HG02798 (cell line): Measurements from ENCODE around the gene COL1A1.

ENCODE experiments used
- ATAC-seq: cut with Tn5 transposase; IDR thresholded peaks from one replicate; pipeline ENCODE4 v1.9.1; 2021; ENCODE audit warnings: mild to moderate bottlenecking; ENCODE audit not compliant: unreplicated experiment, poor library complexity

COL1A1 gene

GRCh38 chr17:50188531-50188920 lies 12.9 kb downstream of the COL1A1 start:
- ATAC-seq, result no peak

- no peak for ATAC-seq
Measured at GRCh38 chr17:50187751-50188530, 13.5 kb downstream of the COL1A1 start.

DNA sequence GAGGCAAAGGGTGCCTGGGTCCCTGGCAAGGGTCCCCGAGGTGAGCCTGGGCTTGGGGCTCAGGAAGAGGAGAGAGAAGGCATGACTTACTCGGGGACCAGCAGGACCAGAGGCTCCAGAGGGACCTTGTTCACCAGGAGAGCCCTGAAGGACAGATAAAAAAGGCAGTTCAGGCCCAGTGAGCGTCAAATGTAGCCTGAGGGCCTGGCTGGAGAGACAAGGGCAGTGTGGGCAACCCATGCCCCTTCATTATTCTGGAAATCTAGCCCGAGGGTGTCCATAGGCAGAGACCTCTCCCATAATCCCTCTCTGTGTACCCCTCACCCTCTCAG lies 14.1 kb downstream of the COL1A1 start:
- no peak for ATAC-seq

DNA sequence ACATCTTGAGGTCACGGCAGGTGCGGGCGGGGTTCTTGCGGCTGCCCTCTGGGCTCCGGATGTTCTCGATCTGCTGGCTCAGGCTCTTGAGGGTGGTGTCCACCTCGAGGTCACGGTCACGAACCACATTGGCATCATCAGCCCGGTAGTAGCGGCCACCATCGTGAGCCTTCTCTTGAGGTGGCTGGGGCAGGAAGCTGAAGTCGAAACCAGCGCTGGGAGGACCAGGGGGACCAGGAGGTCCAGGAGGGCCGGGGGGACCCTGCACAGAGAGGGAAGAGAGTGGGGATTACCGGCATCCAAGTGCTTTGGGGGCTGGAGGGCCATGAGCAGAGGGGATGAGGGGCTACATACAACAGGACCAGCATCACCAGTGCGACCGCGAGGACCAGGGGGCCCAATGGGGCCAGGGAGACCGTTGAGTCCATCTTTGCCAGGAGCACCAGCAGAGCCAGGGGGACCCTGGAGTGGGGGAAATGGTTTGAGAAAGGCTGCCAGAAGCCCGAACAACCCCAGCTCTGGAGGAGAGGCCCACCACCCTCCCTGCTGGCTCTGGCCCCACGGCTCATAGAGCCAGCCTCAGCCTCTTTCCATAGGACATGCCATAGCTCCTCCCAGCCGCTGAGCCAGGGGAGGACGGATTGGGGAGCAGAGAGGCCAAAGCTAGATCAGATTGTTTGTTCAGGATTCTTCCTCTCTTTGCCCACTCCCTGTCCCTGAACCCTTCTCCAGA lies 14.6 kb downstream of the COL1A1 start:
- ATAC-seq, result no peak

DNA sequence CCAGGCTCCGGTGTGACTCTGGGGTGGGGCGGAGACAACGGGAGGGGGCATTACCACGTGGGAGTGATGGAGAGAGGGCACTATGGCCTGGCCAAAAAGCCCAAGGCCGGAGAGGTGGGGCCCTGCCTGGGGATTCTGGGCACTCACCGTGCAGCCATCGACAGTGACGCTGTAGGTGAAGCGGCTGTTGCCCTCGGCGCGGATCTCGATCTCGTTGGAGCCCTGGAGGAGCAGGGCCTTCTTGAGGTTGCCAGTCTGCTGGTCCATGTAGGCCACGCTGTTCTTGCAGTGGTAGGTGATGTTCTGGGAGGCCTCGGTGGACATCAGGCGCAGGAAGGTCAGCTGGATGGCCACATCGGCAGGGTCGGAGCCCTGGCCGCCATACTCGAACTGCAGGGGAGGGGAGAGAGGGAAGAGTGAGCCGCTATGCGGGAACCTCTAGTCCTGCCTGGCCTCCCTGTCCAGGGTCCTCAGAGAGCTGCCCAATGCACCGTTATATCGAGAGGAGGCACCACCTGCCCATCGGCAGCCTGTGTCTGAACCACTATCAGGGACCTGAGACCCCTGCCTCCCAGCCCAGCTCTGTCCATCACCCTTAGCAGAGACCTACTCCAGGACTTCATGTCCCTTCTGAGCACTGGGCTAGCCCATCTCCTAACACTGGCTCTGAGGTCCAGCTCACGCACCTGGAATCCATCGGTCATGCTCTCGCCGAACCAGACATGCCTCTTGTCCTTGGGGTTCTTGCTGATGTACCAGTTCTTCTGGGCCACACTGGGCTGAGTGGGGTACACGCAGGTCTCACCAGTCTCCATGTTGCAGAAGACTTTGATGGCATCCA lies 15.6 kb downstream of the COL1A1 start:
- ATAC-seq, result no peak

DNA sequence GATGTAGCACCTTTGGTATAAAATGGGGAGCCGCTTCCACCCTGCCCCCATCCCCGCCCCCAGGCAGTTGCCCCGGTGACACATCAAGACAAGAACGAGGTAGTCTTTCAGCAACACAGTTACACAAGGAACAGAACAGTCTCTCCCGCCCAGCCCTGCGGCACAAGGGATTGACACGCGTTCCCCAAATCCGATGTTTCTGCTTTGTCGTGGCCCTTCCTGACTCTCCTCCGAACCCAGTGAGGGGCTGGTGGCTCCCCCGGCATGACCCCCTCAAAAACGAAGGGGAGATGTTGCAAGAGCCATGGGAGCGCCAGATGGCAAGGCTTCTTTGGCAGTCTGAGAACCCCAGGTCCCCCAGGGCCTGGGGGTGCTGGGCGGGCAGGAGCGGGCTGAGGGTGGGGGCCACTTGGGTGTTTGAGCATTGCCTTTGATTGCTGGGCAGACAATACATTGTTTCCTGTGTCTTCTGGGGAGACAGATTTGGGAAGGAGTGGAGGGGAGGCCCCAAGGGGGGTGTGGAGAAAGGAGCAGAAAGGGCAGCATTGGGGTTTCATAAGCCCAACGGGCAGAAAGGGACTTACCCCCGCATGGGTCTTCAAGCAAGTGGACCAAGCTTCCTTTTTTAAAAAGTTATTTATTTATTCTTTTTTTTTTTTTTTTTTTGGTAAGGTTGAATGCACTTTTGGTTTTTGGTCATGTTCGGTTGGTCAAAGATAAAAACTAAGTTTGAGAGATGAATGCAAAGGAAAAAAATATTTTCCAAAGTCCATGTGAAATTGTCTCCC lies 16.6 kb downstream of the COL1A1 start:
- no peak for ATAC-seq

GRCh38 chr17:50184064-50184463 lies 17.4 kb downstream of the COL1A1 start:
- ATAC-seq, result no peak

DNA sequence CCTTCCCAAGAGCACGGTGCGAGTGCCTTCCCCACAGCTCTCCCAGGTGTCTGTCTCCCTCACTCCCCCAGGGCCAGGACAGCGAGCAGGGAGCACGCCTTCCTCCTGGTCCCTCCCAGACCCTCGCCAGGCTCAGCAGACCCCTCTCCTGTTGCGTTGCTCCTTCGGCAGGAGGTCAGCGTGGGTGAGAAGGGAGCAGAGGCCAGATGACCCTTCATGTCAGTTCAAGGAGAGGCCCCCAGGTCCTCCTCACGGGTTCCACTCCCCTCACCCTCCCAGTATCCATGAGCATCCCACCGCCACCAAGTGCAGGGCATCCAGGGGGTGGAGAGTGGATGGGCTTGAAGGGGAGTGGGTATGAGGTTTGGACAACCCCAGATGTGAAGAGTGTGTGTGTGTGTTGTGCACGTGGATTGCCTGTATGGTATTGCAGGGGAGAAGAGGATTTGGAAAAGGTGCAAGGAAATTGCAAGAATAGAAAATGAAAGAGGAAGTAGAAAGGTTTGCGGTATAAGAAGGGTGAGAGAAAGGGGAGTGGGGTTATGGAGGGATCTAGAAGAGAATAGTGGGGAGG lies 17.9 kb downstream of the COL1A1 start:
- ATAC-seq, result no peak

DNA sequence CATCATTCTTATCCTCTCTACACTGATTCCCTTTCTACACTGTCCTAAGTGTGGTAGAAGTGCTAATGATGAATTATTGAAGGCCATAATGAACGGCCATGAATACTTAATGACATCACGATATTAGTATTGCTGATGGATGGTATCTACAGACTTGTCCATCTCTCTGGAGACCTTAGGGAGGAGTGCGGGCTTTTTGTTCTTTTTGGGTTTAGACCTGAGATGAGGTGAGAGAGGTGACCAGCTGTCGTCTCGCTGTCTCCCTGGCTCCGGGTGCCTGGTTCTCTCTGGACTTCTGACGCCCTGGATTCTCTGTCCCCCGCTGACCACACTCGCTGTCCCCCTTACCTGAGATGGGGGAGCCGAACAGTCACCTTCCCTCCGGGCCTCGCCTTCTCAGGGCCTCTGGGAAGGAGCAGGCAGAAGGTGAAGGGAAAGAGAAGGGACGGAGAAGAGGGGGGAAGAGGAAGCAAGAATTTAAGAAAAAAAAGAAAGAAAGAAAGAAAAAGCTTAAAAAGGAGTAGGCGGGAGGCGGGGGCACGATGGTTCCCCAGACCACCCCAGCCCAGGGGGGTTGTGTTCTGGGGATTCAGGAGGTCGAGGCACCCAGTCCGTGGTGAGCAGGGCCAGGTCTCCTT lies 18.5 kb downstream of the COL1A1 start:
- ATAC-seq, result no peak

GRCh38 chr17:50181591-50182560 lies 19.6 kb downstream of the COL1A1 start:
- no peak for ATAC-seq

- no peak for ATAC-seq
Measured at GRCh38 chr17:50181144-50181543, 20.3 kb downstream of the COL1A1 start.

DNA sequence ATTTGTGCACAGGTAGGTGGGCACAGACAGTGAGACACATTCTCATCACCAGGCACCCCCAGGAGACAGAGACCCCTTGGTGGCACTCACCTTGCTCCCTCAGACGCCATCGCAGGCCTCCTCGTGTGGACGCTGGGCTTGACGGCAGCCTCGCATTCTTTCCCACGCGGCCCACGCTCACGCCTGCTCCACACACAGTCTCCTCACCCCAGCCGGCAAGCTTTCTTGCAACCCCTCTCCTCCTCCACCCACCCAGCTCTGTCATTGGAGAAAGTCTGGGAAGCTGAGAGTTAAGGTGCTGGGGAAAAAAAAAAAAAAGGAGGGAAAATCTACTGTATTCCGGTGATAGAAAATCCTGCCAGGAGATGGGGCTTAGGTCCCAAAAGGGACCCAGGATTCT lies 20.8 kb downstream of the COL1A1 start:
- no peak for ATAC-seq

DNA sequence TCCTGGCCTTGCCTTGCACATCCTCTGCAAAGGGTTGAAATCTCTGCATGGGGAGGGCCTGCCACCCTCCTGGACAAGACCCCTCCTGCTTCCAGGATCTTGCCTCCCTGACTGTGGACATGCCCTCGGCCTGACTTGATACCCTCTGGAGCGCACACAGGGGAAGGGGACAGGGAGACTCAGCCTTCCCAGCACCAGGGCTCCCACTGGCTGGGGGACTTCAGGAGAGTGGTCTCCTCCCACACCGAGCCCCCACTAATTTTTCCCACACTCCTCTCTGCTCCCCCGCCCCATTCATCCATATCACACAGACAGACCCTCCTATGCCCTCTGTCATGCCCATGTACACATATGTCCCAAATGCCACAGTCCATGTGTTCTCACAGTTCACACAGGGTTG lies 21.3 kb downstream of the COL1A1 start:
- ATAC-seq, result no peak

DNA sequence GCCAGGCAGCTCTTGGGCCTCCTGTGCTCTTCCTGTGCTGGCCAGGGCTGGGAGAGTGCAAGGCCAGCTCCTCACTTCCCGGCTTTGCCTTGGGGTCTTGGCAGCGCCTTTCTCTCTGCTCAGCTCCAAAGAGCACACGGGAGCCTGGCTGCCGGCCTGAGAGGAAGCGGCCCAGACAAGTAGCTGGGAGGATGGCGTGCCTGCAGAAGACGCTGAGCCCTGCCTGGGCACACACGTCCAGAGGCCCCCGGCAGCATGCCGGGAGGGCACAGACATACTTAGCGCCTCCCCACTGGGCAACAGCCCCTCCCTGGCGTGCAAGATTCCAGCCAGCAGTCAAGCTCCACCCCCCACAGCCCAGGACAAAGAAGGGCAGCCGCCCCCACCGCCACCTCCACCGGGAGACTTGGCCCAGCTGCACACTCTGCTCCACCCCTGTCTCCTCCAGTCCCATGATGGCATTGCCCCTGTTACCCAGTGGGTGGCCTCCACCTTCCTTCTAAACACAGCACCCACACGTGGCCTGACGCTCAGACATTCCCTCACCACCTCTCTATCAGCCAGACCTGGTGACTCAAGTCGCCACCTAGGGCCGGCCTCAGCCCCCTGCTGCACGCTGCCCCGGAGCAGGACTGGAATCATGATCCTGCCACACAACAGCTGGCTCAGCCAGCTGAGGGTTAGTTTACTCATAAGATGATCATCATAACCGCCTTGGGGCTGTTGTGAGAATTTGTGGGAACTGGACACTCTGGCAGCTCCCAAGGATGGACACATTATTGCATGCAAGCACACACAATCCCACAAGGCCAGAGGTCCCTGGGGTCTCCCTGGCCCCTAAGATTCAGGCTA lies 23.2 kb downstream of the COL1A1 start:
- peak; percentile 68 for ATAC-seq

DNA sequence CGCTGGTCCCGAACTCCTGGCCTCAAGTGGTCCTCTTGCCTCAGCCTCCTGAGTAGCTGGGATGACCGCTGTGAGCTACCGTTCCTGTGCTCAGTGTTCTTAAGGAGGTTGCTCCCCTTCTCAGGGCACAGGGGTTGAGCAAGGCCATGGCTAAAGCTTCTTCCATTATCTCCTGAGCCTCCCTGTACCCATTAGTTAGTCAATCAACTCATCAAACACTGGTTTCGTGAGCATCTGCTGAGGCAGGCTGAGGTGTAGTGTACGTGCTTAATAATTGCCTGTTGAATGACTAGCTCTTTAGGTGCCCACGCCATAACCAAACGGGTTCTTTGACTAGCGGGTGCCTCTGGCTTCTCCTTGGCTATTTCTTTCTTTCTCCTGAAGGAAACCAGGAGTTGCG lies 24.0 kb downstream of the COL1A1 start:
- ATAC-seq, result no peak

- no peak for ATAC-seq
Measured at GRCh38 chr17:50176559-50177357, 24.7 kb downstream of the COL1A1 start.
